ENCODE results near the gene PCBD2.

Gene PCBD2

GRCh38 chr5:134893748-134894505, 11.0 kb upstream of the PCBD2 start:
- TF ChIP-seq CTCF (IDR thresholded peaks at IDR 0.05) = no peak

- no peak for TF ChIP-seq CTCF (IDR thresholded peaks at IDR 0.05)
Measured at GRCh38 chr5:134902071-134902801, 2.7 kb upstream of the PCBD2 start.

- peak; percentile 80; the same call in 1 of the 2 replicates for TF ChIP-seq CTCF (IDR thresholded peaks at IDR 0.05)
Measured at GRCh38 chr5:134905246-134905996, 490 bp downstream of the PCBD2 start.

- TF ChIP-seq CTCF (IDR thresholded peaks at IDR 0.05) = no peak
Measured at GRCh38 chr5:134906811-134907210, 1.9 kb downstream of the PCBD2 start.

- no peak for TF ChIP-seq CTCF (IDR thresholded peaks at IDR 0.05)
Measured at GRCh38 chr5:134911285-134912206, 6.6 kb downstream of the PCBD2 start.

GRCh38 chr5:134913254-134913653, 8.3 kb downstream of the PCBD2 start:
- no peak for TF ChIP-seq CTCF (IDR thresholded peaks at IDR 0.05)

- TF ChIP-seq CTCF (IDR thresholded peaks at IDR 0.05) = no peak
Measured at GRCh38 chr5:134913795-134914194, 8.9 kb downstream of the PCBD2 start.
